ENCODE data around the gene ZFP64. TPM values are rescaled to one million over a fixed set of nuclear protein-coding genes. Genes with fewer than 3 reads are reported as not detected.

Gene ZFP64
- total and polyA plus RNA-seq, 2 donors (not counting 3 experiments of a cell fraction or from before 2014, with no cell fraction given): 31.7 to 35.4 TPM

DNA sequence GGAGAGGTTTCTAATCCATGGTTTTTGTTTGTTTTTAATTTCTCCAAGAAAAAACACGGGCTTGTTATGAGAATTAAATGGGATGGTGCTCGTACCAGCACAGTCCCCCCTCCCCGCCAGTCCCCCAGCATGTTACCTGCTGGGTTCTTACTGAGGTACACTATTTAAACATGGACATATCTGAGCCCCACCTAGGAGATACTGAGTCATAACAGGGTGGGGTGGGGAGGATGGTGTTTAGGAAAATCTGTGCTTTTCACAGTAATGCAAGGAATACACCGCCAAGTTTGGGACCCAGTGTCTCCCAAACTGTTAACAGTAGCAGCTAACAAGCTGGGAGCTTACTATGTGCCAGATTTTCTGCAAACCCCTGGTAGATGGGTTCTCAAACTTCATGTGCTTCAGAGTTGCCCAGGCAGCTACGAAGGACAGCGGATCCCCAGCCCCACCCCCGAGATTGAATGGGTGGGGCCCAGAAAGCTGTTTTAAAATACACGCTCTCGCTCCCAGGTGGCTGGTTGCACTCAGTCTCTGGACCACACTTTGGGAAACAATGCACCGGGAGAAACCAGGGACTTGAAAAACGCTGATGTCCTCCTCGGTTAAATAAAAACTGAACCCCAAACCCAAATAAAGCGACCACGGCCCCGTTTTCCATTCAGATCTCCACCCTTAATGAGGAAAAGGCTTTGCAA lies 995 bp downstream of the ZFP64 start:
- H4K20me1 ChIP-seq (replicated peaks; ENCODE audit: control insufficient read depth, extremely low read depth, insufficient read depth, low read length): no peaks in the 10 kb centered on the region
- FAIRE-seq (no peak), DNase-seq (ENCODE audit: low read depth, low spot score) (peak; percentile 32)
- intact Hi-C loops (cut with micrococcal nuclease): loop anchor here (1.0 to 2.0 kb wide), 2 partner anchors 62 to 304 kb away; no protein-coding TSS in a partner anchor
- H3K9me3 ChIP-seq (replicated peaks; ENCODE audit: control insufficient read depth, insufficient read depth, low read length): no peaks in the 10 kb centered on the region
- H3K4me2 ChIP-seq (ENCODE audit: insufficient read depth, low read length): peak overlapping the region; percentile 84
- peak overlapping the region; percentile 64 for H3K9ac ChIP-seq (replicated peaks; ENCODE audit: extremely low read depth, insufficient read depth, low read length)
- no peaks in the 10 kb centered on the region for H3K36me3 ChIP-seq (ENCODE audit: control insufficient read depth in 2 of 2, extremely low read depth in 1 of 2, insufficient read depth in 2 of 2, low read length in 2 of 2)
- no peaks in the 10 kb centered on the region for H3K9me1 ChIP-seq (replicated peaks; ENCODE audit: control insufficient read depth, extremely low read depth, insufficient read depth, low read length)
- peaks cover 12% of the 10 kb centered on the region for H3K4me1 ChIP-seq (ENCODE audit: control insufficient read depth, extremely low read depth, insufficient read depth, low read length)
- BruUV-seq (replicated peaks): TSS peak; percentile 27
- peak overlapping the region; percentile 33 for H2AFZ ChIP-seq (ENCODE audit: low read depth, low read length)
- POLR2A ChIA-PET: no interaction called here
- peak overlapping the region; percentile 51 to 83 (median 75) for H3K4me3 ChIP-seq (replicated peaks in 1 of 3; ENCODE audit: insufficient read depth in 1 of 3, low read depth in 1 of 3, low read length in 3 of 3)
- H3K79me2 ChIP-seq (ENCODE audit: control insufficient read depth, insufficient read depth, low read length): peaks cover 9% of the 10 kb centered on the region
- dilution Hi-C loops (cut with MboI; ENCODE audit: extremely low pct_ligation_motif_present, low sequenced_read_pairs): no loop called here
- TF ChIP-seq POLR2A (IDR thresholded peaks at IDR 0.05; ENCODE audit: low read depth, low read length): no peak
- TF ChIP-seq EZH2 (IDR thresholded peaks at IDR 0.05; ENCODE audit: borderline replicate concordance, low read depth, low read length, severe bottlenecking): no peak
- TF ChIP-seq JUN (IDR thresholded peaks at IDR 0.05; ENCODE audit: borderline replicate concordance, insufficient read depth, insufficient read length, low read depth): no peak
- TF ChIP-seq, protein P1, sequence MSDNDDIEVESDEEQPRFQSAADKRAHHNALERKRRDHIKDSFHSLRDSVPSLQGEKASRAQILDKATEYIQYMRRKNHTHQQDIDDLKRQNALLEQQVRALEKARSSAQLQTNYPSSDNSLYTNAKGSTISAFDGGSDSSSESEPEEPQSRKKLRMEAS (IDR thresholded peaks at IDR 0.05; ENCODE audit: insufficient read depth, insufficient read length): no peak
- TF ChIP-seq GATA2 (IDR thresholded peaks at IDR 0.05; ENCODE audit: insufficient read depth, insufficient read length, low read depth, low read length): no peak
- TF ChIP-seq POLR2AphosphoS5 (IDR thresholded peaks at IDR 0.05; ENCODE audit: insufficient read depth, low read depth, low read length): no peak
- no peak for TF ChIP-seq FOS (IDR thresholded peaks at IDR 0.05; ENCODE audit: borderline replicate concordance, insufficient read depth, low read length)
- TF ChIP-seq, protein P2, sequence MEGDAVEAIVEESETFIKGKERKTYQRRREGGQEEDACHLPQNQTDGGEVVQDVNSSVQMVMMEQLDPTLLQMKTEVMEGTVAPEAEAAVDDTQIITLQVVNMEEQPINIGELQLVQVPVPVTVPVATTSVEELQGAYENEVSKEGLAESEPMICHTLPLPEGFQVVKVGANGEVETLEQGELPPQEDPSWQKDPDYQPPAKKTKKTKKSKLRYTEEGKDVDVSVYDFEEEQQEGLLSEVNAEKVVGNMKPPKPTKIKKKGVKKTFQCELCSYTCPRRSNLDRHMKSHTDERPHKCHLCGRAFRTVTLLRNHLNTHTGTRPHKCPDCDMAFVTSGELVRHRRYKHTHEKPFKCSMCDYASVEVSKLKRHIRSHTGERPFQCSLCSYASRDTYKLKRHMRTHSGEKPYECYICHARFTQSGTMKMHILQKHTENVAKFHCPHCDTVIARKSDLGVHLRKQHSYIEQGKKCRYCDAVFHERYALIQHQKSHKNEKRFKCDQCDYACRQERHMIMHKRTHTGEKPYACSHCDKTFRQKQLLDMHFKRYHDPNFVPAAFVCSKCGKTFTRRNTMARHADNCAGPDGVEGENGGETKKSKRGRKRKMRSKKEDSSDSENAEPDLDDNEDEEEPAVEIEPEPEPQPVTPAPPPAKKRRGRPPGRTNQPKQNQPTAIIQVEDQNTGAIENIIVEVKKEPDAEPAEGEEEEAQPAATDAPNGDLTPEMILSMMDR (IDR thresholded peaks at IDR 0.05; ENCODE audit: extremely low read depth in 1 of 2, insufficient read depth in 1 of 2, low read depth in 1 of 2, low read length in 2 of 2): no peak
- no peak for TF ChIP-seq MYC (IDR thresholded peaks at IDR 0.05; ENCODE audit: low read depth, low read length)
- CTCF ChIA-PET: interaction anchor here (1.1 to 1.7 kb wide), 5 partner anchors 11 to 123 kb away, joined by 3 to 5 read pairs (median 3); no protein-coding TSS in a partner anchor
- H3K27me3 ChIP-seq (ENCODE audit: control insufficient read depth in 2 of 2, insufficient read depth in 2 of 2, low read length in 2 of 2): no peaks in the 10 kb centered on the region
- H3K27ac ChIP-seq (ENCODE audit: insufficient read depth, low read depth, low read length): peak overlapping the region; percentile 36
